GM13976 (cell line): ENCODE results near the gene SRRM2.
A peak's percentile ranks its signal among the peaks of the same experiment; 100 is the strongest.

ENCODE experiments used
- DNase-seq: peaks from one replicate; pipeline ENCODE4 v3.0.0; 2012; ENCODE audit warnings: low spot score
- in situ Hi-C: fragments of 300-500 bp; cut with MboI; formaldehyde crosslinking; loops from one replicate; pipeline ENCODE4 v1.12.0; 2022; ENCODE audit warnings: low sequenced_read_pairs, mixed read lengths, inconsistent platforms; ENCODE audit not compliant: unreplicated experiment
- TF ChIP-seq, protein P1 (sequence below): IDR thresholded peaks from 2 replicates; pipeline ENCODE4 v1.5.1; 2012; ENCODE audit warnings: borderline replicate concordance, mild to moderate bottlenecking; ENCODE audit not compliant: insufficient read depth; ENCODE audit errors: extremely low read depth, missing control alignments, control extremely low read depth

The SRRM2 gene

DNA sequence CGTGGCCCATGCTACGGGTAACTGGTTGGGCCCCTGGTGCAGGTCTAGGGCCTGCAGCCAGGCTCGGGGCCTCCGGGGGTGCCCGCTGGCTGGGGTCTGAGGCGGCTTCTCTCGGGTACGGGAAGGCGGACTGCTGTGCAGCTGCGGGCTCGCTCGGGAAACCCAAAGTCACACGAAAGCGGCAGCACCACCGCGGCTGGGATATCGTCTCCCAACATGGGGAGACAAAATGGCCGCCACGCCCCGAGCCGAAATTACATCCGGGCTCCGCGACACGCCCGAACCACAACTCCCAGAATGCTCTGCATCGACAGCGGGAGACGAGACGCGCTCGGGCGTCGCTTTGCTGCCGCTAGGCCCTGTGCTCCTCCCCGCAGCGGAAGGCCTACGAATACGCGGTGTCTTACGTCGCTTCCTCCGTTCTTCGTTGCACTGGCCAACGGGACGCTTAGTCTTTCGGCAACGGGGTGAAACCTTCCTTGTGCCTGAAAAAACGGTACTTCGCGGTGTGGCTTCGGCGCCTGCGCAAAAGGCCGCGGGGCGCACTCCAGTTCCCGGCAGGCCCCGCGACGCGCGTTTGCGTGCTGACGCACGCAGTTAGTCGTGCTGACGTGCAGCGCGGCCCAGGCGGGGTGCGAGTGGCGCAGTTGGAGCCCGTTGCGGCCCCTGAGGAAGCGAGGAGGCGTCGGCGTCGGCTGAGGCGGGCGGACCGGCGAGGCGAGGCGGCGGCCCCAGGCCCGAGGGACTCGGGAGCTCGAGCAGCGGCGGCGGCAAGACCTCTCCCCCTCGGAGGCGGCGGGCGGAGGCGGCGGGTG lies at the start of gene SRRM2:
Gene SRRM2 (plus strand): TSS at position 604 of the 815 bp plus-strand sequence. CDS start 3,727 bp downstream, outside the sequence.
- TF ChIP-seq, protein P1, sequence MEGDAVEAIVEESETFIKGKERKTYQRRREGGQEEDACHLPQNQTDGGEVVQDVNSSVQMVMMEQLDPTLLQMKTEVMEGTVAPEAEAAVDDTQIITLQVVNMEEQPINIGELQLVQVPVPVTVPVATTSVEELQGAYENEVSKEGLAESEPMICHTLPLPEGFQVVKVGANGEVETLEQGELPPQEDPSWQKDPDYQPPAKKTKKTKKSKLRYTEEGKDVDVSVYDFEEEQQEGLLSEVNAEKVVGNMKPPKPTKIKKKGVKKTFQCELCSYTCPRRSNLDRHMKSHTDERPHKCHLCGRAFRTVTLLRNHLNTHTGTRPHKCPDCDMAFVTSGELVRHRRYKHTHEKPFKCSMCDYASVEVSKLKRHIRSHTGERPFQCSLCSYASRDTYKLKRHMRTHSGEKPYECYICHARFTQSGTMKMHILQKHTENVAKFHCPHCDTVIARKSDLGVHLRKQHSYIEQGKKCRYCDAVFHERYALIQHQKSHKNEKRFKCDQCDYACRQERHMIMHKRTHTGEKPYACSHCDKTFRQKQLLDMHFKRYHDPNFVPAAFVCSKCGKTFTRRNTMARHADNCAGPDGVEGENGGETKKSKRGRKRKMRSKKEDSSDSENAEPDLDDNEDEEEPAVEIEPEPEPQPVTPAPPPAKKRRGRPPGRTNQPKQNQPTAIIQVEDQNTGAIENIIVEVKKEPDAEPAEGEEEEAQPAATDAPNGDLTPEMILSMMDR: no peak
- peak; percentile 98 for DNase-seq
- in situ Hi-C loops: no loop called here

DNA sequence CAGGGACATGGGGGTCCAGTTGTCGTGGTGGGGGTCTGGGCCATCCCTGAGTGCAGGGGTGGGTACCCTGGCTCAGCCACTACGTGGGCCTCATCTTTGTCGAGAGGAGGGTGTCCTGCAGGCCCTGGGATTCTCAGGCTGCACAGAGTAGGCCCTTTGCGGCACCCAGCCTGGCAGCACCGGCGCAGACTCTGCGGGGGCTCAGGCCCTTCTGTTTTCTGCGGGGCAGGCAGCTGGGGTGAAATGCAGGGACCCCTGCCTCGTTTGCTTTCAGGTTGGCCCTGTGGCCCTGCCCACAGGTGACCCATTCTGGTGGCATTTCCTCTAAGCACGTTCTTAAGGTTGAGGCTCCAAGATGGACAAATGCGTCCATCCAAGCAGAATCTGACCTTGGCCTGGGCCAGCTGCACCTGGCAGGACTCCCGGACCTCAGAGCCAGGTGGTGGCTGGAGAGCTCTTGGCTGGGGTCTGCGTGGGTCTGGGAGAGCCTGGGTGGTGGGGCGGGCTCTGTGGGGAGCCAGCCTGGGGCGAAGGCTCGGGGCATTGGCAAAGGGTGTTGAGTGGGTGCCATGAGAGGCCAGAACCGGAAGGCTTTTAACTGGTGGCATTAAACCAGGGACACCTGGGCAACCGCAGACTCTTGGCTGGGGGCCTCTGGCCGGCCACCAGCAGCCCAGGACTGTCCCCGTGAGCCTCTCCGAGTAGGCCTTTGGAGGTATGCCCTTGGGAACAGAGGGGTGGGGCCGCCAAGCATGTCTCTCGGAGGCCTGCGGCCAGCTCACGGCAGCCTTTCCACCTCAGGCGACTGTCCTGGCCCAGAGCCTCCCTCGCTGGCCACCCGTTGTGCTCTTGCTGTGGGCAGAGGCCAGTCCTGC lies 49.3 kb upstream of the SRRM2 start:
- no peak for DNase-seq
- TF ChIP-seq, protein P1: no peak
- in situ Hi-C loops: no loop called here

DNA sequence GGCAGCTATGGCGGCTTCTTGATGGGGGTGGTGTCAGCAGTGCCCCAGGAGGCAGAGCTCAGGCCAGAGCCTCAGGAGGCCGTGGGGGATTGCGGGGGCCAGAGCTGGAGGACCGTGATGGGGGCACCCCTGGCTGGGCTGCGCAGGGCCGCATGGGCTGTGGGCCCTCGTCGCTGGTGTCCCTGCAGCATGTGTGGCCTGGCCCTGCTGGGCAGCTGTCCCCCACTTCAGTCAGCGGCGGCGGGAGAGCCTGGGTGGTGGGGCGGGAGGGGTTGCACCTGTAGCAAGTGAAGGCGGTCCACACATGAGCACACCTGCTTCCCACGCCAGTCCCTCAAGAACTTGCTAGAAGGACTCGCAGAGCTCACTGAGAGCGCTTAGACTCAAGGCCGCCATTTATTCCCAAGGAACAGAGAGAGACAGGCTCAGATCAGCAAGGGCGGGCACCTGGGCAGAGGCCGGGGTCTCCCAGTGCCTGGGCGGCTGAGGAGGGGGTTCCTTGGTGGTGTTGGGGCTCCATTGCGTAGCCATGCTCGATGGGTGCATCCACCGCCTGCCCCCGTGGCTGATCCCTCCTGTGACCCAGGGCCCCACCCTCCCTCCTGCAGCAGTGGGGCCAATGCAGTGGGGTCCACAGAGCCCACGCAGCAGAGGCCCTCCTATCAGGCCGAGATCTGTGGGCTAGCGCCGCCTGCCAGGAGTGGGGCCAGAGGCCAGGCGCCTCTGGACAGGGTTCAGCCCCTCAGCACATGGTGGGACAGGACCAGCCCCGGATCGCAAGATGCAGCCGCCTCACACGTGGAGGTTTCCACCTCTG lies 48.1 kb upstream of the SRRM2 start:
- no peak for DNase-seq
- in situ Hi-C loops: no loop called here

DNA sequence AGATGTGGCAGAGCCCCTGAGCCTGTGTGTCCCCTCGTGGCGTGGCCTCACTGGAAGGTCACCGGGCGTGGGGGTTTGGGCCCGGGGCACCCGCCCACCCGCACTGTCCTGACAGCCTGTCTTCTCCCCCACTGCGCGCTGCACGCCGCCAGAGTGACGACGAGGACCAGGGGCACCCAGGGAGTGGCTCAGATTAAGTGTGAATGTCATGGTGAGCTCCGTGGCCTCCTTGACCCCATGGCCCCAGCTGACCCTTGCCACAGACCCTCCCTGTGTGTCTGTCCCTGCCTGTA lies 47.5 kb upstream of the SRRM2 start:
- TF ChIP-seq, protein P1: no peak
- DNase-seq: no peak
- in situ Hi-C loops: no loop called here

More for the DNA sequence above, 48.1 kb upstream of the SRRM2 start:
- TF ChIP-seq, protein P1: no peak

DNA sequence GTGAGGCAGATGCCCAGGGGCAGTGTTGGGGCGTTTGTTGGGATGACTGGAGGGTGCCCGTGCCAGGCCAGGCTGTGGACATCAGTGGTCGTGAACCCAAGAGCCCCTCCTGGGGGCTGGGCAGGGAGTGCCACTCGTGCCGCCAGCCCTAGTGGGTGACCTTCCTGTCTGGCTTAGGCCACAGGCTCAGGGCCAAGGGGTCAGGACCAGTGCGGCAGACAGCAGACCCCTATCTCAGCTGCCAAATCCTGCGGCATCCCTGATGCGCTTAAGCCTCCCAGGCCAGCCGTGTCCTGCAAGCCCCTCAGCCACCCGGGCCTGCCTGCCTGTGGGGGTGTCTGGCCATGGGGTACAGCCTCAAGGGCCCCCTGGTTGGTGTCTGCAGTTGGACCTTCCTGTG lies 47.1 kb upstream of the SRRM2 start:
- in situ Hi-C loops: no loop called here
- TF ChIP-seq, protein P1: no peak
- DNase-seq: no peak

DNA sequence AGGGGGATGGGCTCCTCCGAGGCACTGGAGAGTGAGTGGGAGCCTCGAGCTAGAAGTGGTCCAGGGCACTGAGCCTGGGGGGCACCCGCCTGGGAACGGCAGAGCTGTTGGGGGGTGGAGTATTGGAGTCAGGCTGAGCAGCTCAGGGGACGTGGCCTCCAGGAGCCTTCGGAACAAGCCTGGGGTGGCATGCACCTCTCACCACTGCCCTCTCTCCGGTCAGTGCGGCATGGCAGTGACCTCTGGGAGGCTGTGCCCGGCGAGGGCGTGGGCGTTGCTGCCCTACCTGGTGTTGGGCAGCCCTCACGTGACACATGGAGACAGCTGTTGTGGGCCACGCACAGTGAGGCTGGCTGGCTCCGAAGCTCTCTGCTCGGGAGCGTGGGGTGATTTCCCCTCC lies 46.4 kb upstream of the SRRM2 start:
- TF ChIP-seq, protein P1: no peak
- in situ Hi-C loops: no loop called here
- no peak for DNase-seq
